Stimulated activated naive CD8-positive, alpha-beta T cell treated with anti-CD3 and anti-CD28 coated beads, Interleukin-15, Interleukin-2, amounts not matched to agents 100 ng/mL and 50 ng/mL, for 24 hours (primary cell): Measurements from ENCODE around the gene FYN.

ENCODE experiments used
- H3K27ac Mint-ChIP-seq: one replicate; pipeline ENCODE4 v1.8.0; 2021; ENCODE audit warnings: mild to moderate bottlenecking, mixed read lengths
- H3K27me3 Mint-ChIP-seq: one replicate; pipeline ENCODE4 v1.8.0; 2021; ENCODE audit warnings: mixed read lengths
- H3K36me3 Mint-ChIP-seq: one replicate; pipeline ENCODE4 v1.8.0; 2021; ENCODE audit warnings: low read depth, mixed read lengths
- H3K4me1 Mint-ChIP-seq: one replicate; pipeline ENCODE4 v1.8.0; 2021; ENCODE audit warnings: low read depth, mixed read lengths
- H3K4me3 Mint-ChIP-seq: one replicate; pipeline ENCODE4 v1.8.0; 2021; ENCODE audit warnings: mild to moderate bottlenecking, mixed read lengths
- H3K9me3 Mint-ChIP-seq: one replicate; pipeline ENCODE4 v1.8.0; 2021; ENCODE audit warnings: mixed read lengths

The FYN gene

DNA sequence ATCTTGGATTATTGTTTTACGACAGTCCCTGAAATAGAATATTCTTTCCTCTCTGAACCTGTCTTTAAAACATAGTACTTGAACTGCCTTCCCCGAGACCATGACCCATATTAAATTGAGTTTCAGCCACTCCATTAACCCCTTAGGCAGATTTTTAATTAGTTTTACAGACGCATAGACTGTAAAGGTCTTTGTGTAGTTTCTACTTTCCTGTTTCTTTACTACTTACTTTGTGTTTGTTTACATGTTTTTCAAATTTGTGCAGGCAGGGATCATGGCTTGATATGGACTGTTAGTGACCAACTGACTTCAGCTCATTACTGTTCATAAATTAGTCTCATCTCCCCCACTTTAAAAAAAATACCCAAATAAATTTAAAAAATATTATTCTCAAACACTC lies 53.8 kb downstream of the FYN start:
- Mint-ChIP-seq H3K9me3 (no peaks in the 10 kb centered on the region), H3K27me3 (no peaks in the 10 kb centered on the region), H3K4me3 (peak overlapping the region; percentile 3), H3K27ac (peak overlapping the region; percentile 89), H3K4me1 (peaks cover 90% of the 10 kb centered on the region), H3K36me3 (peaks cover 68% of the 10 kb centered on the region)

DNA sequence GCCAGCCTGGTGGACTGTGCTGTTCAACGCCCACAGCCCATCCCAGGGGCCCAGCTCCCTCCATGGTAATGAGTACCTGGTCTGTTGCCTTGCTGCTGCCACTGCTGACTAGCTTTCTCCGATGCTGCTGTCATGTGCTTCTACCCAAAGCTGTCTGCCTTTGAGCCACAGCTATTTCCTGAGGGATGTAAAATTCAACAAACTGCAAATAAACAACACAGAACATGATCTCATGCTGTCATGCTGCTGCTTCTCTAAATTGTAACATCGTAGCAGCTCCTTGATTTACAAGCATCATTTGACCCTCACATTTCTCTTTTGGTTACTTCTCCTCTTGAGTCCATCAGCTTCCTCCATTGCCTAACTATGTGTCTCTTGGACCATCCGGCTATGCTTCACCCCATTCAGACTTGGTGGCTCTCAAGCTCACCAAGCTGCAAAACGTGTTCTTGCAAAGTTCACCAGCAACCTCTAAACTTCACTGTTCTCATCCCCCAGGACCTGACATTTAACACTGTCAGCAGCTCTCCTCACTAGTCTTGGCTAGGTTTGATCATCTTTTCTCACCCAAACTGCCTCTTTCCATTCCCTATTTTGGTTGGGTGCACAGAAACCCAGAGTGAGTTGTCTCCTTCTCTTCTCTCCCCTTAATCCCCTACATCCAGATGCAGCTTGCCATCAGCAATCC lies 54.6 kb downstream of the FYN start:
- Mint-ChIP-seq H3K27ac (peak overlapping the region; percentile 89), H3K27me3 (no peaks in the 10 kb centered on the region), H3K36me3 (peaks cover 72% of the 10 kb centered on the region), H3K4me1 (peaks cover 89% of the 10 kb centered on the region), H3K9me3 (no peaks in the 10 kb centered on the region), H3K4me3 (peak overlapping the region; percentile 64)

DNA sequence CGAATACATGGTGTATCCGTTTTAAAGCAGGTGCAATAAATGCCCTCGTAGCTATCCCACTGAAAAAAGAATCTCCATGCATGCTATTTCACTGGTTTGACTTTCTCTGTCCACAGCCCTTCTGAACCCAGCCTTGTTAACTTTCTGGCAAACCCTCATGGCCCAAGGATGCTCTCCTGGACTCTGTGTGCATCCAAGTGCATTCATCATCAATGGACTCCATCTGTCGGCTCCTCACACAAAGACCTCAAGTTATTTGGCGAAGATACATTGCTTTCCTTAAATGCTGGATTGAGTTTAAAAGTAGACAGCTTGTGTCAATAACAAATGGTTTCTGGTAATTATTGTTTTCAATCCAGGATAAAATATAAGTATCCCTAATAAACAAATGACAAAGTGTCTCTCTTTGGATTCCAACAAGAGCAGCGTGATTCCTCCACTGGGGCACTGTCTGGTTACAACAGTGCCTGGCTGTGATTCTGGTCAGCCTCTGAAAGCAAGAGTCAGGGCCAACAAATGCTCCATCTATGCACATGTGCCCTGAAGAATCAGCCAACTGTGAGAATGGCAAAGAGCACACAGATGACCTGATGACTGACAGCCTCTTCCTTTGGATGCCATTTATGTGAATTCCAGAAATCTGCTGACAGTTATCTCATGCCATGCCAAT lies 55.7 kb downstream of the FYN start:
- peak overlapping the region; percentile 89 for H3K27ac Mint-ChIP-seq
- H3K4me1 Mint-ChIP-seq = peaks cover 89% of the 10 kb centered on the region
- no peaks in the 10 kb centered on the region for H3K9me3 Mint-ChIP-seq
- peaks cover 72% of the 10 kb centered on the region for H3K36me3 Mint-ChIP-seq
- H3K27me3 Mint-ChIP-seq = no peaks in the 10 kb centered on the region
- H3K4me3 Mint-ChIP-seq = no peak overlapping the region

DNA sequence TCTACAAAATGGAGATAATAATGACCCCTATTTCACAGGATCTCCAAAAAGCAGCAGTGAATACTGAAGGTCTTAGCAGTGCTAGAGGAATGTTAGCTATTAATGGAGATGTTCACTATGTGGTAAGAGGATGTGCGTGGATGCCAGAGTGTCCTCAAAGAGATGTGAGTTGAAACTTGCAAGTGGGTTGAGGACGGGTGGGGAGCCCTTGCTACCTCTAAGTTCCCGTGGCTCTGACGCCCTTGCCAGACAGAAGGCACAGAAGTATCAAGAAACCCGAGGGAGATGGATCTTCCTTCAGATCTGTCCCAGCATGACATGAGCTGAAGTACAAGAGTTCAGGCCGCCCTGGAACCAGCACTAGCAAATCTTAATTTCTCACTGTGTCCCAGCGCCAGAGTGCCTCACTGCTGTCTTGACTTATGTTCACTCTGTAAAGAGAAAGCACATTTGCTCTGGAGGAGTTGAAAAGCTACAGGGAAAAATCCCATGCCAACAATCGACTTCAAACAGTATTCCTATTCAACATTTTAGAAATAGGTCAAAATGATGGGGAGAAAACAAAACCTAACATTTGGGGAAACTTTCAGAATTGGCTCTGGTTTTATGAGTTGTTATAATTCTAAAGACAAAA lies 59.5 kb downstream of the FYN start:
- peaks cover 93% of the 10 kb centered on the region for H3K4me1 Mint-ChIP-seq
- H3K4me3 Mint-ChIP-seq = peak overlapping the region; percentile 42
- peaks cover 84% of the 10 kb centered on the region for H3K36me3 Mint-ChIP-seq
- peak overlapping the region; percentile 97 for H3K27ac Mint-ChIP-seq
- no peaks in the 10 kb centered on the region for H3K27me3 Mint-ChIP-seq
- H3K9me3 Mint-ChIP-seq = no peaks in the 10 kb centered on the region

DNA sequence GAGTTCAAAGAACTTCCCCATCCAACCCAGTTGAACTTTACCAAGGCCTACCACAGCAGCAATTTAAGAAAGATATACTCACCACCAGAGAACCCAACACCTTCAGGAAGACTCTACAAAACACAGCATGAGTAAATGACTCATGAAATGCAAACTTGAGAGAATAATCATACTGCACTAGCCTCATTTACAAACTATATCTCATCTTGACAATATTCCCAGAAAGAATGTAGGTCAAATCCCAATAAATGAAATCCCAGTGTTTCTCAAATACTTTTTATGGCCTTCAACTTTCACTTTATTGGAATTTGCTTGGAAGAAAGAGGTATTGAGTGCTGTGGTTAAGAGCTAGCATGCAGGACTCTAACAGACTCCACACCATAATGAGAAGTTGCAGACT lies 60.0 kb downstream of the FYN start:
- Mint-ChIP-seq H3K36me3 (peaks cover 84% of the 10 kb centered on the region), H3K4me1 (peaks cover 93% of the 10 kb centered on the region), H3K27me3 (no peaks in the 10 kb centered on the region), H3K4me3 (peak overlapping the region; percentile 42), H3K9me3 (no peaks in the 10 kb centered on the region), H3K27ac (peak overlapping the region; percentile 97)

DNA sequence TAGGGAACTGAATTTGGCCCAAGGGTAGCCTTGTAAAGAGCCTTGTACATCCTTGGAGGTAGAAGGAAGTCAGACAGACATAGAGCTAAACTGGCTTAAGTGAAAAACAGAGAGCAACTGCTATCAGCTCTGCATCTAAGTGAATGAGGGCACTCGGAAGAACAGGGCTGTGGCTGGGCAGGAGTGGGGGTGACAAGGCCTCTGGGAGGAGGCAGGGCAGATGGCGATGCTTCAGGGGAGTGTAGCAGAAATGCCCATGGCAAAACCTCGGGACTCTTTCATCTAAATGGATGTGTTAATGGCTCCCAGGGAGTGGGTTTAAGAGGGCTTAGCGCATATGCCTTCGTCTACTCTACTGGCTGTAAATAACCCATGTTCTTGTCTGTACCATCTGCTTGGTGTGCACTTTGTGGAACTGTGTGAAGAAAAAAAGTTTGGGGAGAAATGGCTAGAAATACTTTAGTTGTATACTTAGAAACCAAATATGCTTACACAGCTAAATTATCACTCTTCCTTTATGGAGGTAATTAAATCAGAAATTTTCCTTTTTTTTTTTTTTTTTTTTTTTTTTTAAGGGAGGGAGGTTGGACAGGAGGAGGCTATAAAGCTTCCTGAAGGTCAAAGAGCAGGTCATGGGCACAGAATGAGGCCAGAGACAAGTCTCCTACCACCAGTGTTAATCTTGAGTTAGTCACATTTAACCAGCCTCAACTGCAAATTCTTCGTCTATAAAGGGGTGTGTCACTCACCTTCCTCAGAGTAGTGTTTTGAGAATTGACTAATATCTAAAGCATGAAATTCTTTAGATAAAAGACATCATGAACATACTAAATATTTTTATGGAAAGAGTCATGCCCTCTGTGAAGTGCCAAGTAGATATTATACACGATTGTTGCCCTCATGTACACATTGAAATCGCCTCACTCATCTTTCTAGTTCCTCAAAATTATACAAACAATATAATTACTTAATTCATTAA lies 60.9 kb downstream of the FYN start:
- H3K27me3 Mint-ChIP-seq = no peaks in the 10 kb centered on the region
- peaks cover 93% of the 10 kb centered on the region for H3K4me1 Mint-ChIP-seq
- H3K27ac Mint-ChIP-seq = peak overlapping the region; percentile 97
- H3K9me3 Mint-ChIP-seq = no peaks in the 10 kb centered on the region
- peaks cover 82% of the 10 kb centered on the region for H3K36me3 Mint-ChIP-seq
- H3K4me3 Mint-ChIP-seq = peak overlapping the region; percentile 63

GRCh38 chr6:111810294-111811131 lies 62.7 kb downstream of the FYN start:
- Mint-ChIP-seq H3K27ac (peak overlapping the region; percentile 97), H3K9me3 (no peaks in the 10 kb centered on the region), H3K4me3 (peak overlapping the region; percentile 63), H3K36me3 (peaks cover 88% of the 10 kb centered on the region), H3K27me3 (no peaks in the 10 kb centered on the region), H3K4me1 (peaks cover 97% of the 10 kb centered on the region)

DNA sequence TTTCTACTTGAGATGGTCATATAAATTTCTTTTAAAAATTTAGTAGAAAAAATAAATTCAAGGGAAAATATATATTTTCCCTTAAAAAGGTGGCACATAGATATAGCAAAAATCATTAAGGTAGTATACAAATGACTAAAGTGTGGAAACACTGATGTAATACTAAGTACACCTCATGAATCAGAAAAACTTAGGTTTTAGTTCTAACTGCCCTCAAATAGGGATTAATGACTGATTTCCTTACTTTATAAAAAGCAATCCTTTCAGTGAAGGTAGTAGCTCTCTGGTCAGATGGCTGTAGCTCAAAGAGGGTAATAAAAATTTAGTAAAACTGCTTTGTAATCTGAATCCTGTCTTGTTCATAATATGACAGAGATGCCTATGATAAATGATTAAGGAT lies 63.5 kb downstream of the FYN start:
- Mint-ChIP-seq H3K4me1 (peaks cover 97% of the 10 kb centered on the region), H3K27ac (peak overlapping the region; percentile 97), H3K27me3 (no peaks in the 10 kb centered on the region), H3K9me3 (no peaks in the 10 kb centered on the region), H3K36me3 (peaks cover 88% of the 10 kb centered on the region), H3K4me3 (peak overlapping the region; percentile 63)

DNA sequence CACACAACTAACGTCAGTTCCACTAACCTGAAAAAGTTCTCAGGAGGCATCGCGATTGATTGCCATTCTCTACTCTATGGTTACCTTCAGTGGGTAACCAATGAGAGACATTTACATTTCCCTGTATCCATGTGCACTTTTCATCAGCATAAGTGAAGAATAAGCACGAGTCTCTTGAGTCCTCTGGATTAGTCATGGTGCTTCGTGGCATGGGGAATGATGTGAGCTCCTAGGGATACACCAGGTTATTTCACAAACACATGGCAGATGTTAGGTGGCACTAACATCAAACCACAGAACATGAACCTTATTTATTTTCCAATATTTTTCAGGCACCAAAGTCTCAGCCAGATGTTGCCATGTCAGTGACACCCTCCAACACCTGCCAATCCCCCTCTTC lies 64.0 kb downstream of the FYN start:
- Mint-ChIP-seq H3K9me3 (no peaks in the 10 kb centered on the region), H3K4me3 (peak overlapping the region; percentile 55), H3K36me3 (peaks cover 90% of the 10 kb centered on the region), H3K27ac (peak overlapping the region; percentile 97), H3K27me3 (no peaks in the 10 kb centered on the region), H3K4me1 (peaks cover 99% of the 10 kb centered on the region)

DNA sequence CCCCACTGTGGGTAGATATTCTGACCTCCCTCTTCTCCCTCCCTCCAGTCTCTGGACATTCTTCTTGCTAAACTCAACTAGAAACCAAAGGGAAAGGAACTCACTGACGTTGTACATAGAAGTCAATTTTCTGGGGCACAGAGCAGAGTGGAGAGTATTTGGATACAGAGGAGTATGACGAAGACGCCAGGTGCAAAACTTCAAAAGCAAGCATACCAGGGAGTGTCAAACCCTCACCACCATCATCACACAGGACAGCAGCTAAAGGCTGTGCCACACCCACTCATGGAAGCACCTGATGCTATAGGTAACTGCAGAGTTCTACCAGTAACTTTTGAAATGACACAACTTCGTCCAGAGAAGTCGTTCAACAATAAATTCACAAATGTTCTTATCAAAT lies 64.8 kb downstream of the FYN start:
- peaks cover 99% of the 10 kb centered on the region for H3K4me1 Mint-ChIP-seq
- peak overlapping the region; percentile 97 for H3K27ac Mint-ChIP-seq
- H3K36me3 Mint-ChIP-seq = peaks cover 84% of the 10 kb centered on the region

DNA sequence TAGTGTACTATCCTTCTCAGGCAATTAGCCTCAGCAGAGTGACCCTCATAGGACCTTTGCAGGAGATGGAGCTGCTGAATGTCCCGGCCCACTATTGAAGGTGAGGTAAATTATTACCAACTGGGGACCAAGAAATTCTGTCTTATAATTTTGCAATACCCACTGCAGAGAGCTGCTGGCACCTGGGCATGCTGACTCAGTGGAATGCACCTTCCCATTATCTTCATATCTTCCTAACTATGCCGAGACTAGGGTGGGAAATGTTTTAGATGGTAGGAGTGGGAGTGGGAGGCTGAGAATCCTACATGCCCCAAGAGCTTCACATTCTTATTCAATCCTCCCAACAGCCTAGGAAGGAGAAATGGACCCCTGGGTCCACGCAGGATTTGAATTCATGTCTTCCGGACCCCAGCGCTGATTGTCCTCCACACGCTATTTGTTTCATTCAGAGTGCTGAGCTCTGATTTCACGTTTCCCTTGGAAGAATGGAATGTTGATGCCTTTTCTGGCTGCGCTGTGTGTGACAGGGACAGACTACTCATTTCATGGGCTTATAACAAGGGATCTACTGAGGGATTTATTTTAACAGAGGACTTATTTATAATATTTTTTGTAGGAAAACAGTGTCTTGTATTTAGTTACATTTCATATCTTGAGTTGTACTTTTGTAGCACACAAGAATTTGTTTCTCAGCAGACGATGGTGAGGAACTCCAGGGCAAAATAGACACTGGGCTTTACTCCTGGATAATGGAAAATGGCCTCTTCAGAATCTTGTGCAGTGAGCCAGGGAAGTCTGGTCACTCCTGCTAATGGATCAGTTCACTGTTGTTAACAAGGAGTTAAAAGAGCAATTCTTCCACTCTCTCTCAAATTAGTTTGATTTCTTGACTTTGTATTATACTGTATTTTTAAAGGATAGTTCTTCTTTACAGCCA lies 66.4 kb downstream of the FYN start:
- H3K27me3 Mint-ChIP-seq = no peaks in the 10 kb centered on the region
- H3K4me3 Mint-ChIP-seq = peak overlapping the region; percentile 68

More for the DNA sequence above, 64.8 kb downstream of the FYN start:
- Mint-ChIP-seq H3K9me3 (no peaks in the 10 kb centered on the region), H3K4me3 (peak overlapping the region; percentile 55), H3K27me3 (no peaks in the 10 kb centered on the region)

GRCh38 chr6:111806165-111806547 lies 67.1 kb downstream of the FYN start:
- H3K27ac Mint-ChIP-seq = peak overlapping the region; percentile 97
- peak overlapping the region; percentile 68 for H3K4me3 Mint-ChIP-seq
- H3K4me1 Mint-ChIP-seq = peaks cover 99% of the 10 kb centered on the region
- H3K36me3 Mint-ChIP-seq = peaks cover 82% of the 10 kb centered on the region
- no peaks in the 10 kb centered on the region for H3K27me3 Mint-ChIP-seq
- no peaks in the 10 kb centered on the region for H3K9me3 Mint-ChIP-seq

More for the DNA sequence above, 66.4 kb downstream of the FYN start:
- peaks cover 99% of the 10 kb centered on the region for H3K4me1 Mint-ChIP-seq
- H3K36me3 Mint-ChIP-seq = peaks cover 84% of the 10 kb centered on the region
- no peaks in the 10 kb centered on the region for H3K9me3 Mint-ChIP-seq
- H3K27ac Mint-ChIP-seq = peak overlapping the region; percentile 97
